Ramos (cell line): ENCODE results near the gene LINC00237.

Experiments used
- in situ Hi-C: fragments of 300-500 bp; cut with MboI; formaldehyde crosslinking; loops from one replicate; pipeline ENCODE4 v1.14.3; 2022; ENCODE audit warnings: low sequenced_read_pairs; ENCODE audit not compliant: unreplicated experiment

The LINC00237 gene

DNA sequence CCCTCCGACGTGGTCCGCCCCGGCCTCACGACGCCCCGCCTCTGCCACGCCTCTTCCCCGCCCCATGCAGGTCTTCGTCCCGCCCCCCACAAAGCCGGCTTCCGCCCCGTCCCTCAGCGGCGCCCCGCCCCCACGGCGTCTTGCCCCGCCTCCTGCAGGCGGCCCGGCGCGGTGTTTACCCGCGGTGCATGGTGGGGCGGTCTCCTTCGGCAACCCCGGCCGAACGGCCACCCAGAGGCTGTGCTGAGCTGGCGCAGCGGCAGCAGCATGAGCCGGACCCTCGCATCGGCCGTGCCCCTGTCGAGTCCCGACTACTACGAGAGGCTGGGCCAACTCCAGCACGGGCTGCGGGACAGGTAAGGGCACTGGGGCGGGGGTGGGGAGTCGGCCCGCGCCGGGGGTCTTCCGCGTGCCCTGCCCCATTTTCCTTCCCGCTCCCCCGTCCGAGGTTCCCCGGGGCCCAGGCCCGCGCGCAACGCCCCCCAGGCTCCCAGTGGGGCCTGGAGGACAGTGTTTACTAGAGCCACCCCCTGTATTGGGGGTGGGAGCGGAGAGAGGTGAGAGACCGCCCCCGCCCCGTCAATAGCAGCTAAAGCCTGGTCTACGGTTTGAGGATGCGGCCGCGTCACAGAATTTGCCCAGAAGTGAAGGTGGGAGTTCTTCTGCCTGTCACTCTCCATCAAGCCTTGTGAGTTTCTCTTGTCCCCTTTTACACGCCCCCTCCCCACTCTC lies 19.9 kb upstream of the LINC00237 start, which contains the start of gene KIZ:
Gene KIZ (plus strand): TSS at position 234 of the 732 bp plus-strand sequence. CDS start 34 bp downstream, at position 268.
- in situ Hi-C loops, result no loop called here

DNA sequence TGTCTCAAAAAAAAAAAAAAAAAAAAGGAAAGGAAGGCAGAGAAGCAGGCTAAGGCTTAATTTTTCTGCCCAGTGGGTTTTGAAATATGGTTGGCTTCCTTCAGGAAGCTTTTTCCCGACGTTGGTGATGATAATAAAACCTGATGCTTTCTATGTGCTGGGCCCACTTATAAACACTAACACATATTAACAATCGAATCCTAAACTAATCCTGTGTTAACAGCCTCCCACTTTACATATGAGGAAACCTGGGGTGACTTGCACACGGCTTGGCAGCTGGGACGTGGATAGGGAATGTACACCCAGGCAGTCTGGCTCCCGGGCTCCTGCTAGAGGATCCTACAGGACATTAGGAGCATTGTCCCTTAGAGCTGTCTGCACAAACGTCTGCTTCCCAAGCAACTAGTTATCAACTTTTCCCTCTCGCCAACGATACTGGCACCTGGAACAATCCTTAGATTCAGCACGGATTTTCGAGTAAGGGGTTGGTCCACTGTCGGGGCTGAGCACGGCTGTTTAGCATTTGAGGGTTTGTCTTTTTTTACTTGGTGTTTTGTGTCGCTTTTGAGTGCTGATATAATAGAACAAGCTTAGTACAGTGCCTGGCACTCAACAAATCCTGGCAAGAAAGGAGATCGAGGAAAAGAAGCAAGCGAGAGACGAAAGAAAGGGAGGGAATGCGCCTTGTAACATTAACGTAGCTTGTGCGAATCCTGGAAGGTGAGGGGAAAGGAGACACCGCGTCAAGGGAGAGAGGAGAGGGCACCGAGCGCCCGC lies 19.1 kb upstream of the LINC00237 start:
- in situ Hi-C loops, result no loop called here

DNA sequence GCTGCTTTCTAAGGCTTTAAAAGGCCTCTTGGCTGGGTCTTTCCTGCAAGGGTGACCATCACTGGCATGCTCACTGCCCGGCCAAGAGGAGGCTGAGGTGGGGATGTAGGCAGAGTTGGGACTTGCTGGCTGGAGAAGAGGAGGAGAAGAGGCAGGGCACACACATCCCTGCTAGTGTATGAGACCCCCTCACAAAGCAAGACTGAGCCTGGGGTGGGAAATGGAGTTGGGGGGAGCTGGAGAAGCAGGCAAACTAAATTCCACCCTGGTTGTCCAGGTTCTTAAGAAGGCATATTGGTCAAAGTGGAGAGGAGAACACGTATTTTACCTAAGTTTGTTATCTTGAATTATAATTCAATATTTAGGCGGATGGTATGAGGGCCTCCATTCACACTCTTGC lies 18.0 kb upstream of the LINC00237 start:
- in situ Hi-C loops, result no loop called here

DNA sequence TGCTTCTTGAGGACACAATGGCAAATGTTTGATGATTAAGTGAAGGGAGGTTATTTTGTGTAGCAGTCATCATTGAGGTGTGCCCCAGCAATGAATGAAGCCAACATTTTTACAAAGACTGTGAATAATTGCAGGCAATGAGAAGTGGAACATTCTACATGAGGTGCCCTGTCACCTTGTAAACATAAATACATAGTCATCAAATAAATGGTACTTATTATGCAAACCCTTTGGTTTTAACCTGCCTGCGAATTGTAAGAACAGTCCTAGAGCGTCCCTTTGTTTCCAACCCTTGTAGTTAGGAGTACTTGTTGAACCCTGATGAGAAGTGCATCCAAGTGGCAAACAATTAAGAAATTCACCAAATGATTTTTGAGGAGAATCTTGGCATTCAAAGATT lies 12.6 kb upstream of the LINC00237 start:
- in situ Hi-C loops, result no loop called here

DNA sequence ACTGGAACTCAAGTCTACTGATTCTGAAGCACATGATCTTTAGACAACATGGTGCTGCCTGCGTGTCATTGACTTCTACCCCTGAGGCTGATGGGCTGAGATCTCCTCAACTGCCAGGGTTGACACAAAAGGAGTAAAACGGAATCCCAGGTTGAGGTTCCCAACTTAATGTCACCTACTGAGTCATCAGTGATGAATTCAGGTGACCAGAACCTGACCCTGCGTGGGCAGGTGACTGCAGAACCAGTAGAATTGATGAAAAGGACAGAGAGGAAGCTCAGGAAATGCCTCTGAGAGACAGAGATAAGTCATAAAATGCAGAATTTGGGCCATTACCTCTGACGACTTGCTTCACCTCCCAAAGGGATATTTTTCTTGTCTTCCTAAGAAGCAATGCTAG lies 12.0 kb upstream of the LINC00237 start:
- in situ Hi-C loops, result no loop called here

DNA sequence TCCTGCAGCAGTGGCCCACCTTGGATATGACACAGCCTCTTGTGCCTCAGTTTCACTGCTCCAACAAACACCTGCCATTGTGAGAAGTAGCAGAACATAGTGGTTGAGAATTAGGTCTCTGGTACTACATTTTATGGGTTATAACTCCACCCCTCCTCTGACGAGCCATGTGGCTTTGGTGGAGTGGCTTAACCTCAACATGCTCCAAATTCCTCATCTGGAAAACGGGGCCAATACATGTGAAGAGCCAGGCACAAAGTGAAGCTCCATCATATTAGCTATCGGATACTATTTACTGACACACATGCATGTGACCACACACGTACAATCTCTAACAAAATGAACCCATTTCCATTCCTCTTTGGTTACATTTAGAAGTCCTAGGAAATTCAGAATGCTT lies 11.4 kb upstream of the LINC00237 start:
- in situ Hi-C loops, result no loop called here

DNA sequence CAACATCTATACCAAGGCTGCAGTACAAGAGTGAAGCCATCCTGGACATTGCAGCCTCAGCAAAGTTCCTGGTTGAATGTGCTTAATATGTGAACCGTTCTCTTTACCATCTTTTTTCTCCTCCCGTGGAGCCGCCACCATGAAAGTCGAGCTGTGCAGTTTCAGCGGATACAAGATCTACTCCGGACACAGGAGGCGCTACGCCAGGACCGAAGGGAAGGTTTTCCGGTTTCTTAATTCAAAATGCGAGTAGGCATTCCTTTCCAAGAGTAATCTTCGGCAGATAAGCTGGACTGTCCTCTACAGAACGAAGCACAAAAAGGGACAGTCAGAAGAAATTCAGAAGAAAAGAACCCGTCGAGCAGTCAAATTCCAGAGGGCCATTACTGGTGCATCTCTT lies 8.4 kb upstream of the LINC00237 start:
- in situ Hi-C loops, result no loop called here

DNA sequence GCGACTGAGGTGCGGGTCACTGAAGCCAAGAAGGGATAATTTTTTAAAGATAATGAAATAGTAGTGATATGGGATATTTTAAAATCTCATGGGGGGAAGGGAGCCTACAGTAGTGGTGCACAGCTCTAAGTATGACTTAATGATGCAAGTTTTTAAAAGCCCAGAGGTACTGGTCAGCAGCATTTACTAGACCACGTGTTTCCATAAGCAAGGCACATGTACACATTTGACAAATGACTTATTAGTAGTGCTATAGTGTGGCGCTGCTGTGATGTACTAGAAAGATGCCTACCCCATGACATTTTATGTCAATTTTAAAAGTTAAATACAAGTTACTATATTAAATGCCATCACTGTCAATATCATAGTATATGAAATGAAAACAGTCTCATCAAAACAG lies 7.5 kb upstream of the LINC00237 start:
- in situ Hi-C loops, result no loop called here

DNA sequence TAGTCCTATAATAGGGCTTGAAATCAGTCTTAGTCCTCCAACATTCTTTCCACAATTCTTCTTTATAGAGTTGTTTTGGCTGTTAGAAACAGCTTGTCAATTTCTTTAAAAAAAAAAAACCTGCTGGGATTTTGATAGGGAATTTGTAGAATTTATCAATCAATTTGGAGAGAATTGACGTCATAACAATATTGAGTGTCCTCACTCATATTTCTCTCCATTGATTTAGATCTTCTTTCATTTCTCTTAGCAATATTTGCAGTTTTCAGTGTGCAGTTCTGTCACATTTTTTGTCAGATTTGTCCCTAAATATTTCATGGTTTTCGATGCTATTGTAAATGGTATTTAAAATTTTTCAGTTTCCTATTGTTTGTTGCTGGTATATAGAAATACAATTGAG lies 5.3 kb upstream of the LINC00237 start:
- in situ Hi-C loops, result no loop called here

DNA sequence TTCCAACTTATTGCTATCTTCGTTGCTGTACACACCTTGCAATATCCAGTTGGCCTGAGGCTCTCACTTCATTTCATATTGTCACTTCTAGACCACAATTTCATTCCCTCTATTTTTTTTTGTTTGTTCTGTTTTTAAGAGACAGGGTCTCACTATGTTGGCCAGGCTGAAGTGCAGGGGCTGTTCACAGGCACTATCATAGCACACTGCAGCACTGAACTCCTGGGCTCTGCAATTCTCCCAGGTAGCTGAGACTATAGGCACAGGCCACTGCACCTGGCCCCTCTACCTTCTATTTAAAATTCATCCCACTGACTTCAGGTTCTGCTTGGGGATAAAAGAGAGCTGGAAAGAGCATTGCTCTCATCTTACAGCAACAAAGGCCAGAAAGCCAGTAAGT lies 4.7 kb upstream of the LINC00237 start:
- in situ Hi-C loops, result no loop called here

DNA sequence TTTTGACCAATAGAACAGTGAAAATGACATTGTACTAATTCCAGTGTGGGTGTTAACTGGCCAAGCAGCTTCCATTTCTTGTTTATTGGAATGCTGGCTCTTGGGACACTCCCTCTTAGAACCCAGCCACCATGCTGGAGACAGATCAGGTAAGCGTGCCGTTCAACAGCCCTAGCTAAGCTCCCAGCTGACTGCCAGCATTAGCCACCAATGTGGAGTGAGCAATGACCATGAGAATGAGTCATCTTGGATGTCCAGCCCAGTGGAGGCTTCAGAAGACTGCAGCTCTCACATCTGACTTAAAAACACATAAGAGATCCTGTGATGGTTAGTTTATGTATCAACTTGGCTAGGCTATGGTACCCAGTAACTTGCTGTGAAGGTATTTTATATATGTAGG lies 3.0 kb upstream of the LINC00237 start:
- in situ Hi-C loops, result no loop called here

DNA sequence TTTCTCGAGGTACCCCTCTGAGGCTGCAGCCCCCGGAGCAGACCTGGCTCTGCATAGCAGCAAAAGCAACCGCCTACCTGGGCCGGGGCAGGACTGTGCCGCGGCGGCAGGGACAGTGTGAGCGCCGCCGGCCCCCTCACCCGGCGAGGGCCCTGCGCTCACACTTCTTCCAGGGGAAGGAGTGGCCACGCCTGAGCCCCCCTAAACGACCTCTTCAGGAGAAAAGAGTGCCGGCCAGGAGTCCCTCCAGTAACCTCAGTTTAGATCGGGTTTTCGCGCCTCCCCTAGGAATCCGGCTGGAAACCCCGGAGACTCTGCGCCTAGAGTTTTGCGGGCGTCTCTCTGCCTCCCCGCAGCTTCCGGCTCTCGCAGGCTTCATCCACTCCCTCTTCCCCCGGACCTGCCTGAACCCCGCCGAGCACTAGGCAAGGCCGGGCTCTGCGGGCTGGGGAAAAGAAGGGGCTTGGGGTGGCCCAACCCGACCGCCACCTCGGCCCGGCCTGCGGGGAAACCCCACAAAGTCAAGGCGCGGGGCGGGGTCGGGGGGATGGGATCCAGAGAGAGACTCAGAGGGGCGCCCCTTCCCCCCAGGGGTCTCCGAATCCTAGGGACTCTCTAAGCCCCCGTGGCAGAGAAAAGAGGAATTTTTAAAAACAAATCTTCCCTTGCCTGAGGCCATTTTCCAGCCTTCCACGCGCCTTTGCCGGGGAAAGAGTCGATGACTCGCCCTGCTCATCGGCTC lies 558 bp downstream of the LINC00237 start:
- in situ Hi-C loops, result no loop called here

DNA sequence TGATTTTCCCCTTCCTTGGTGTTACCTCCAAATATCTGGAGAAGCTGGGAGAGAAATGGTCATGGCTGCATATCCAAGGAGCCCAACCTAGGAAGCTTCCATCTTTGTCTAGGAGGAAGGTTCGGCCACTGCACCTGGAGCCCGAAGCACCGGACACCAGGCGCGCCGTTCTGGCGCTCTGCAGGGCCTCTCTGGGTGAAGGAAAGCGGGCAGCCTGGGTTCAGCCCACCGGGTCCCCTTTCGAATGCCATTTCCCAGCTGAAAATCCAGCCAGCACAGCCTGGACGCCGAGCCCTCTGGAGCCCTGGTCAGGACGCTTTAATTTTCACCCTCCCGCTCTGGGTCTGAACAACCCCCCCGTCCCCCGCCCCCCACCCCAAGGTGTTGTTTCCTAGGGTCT lies 1.2 kb downstream of the LINC00237 start:
- in situ Hi-C loops, result no loop called here

DNA sequence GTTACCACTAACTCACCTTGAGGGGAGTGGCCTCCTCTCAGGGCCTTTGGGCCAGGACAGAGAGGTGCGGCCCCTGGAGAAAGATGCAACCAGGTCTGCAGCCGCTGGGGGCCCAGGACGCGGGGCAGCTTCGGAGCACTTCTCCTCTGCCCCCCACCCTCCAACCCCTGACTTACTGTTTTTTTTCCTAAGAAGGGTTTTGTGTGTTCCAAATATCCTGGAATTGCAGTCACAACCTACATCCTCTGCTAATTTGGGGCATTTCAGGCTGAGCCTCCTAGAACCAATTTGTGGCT lies 1.7 kb downstream of the LINC00237 start:
- in situ Hi-C loops, result no loop called here

DNA sequence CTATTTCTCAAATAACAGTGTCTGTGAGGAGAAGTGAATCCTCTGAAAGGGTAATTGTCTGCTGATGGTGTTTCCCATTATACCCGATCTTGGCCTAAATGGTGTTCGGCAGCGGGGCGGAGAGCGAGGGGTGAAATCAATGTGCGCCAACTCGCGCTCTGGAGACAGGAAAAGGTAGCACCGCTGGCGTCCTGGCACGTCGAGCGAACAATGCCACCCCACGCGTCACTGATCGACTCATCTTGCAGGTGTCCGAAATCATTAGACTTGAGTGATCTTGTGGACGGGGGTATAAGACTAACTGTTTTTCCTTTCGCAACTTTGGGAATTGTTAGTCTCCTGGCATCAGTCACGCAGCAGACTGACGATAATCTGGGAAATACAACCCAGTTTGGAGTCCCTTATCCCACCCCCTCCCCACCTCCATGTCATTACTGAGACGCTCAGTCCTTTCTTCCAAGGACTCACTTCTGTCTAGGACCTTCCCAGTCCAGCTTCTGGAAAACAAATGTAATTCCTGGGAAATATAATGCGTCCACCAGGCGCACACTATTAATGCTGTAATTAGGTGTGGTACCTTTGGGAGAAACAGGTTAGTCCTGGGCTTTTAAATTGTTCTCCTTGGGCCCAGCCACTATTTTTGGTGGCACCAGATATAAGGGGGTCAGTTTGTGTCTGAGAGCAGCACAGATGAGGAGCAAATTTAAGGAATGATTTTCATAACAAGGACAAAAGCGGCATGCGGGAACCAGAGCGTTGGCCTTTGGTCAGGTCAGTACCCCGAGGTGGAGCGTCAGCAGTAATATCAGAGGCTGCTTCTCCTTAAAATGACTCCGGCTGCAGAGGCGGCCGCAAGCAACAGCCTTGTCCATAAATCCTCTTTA lies 2.3 kb downstream of the LINC00237 start:
- in situ Hi-C loops, result no loop called here

DNA sequence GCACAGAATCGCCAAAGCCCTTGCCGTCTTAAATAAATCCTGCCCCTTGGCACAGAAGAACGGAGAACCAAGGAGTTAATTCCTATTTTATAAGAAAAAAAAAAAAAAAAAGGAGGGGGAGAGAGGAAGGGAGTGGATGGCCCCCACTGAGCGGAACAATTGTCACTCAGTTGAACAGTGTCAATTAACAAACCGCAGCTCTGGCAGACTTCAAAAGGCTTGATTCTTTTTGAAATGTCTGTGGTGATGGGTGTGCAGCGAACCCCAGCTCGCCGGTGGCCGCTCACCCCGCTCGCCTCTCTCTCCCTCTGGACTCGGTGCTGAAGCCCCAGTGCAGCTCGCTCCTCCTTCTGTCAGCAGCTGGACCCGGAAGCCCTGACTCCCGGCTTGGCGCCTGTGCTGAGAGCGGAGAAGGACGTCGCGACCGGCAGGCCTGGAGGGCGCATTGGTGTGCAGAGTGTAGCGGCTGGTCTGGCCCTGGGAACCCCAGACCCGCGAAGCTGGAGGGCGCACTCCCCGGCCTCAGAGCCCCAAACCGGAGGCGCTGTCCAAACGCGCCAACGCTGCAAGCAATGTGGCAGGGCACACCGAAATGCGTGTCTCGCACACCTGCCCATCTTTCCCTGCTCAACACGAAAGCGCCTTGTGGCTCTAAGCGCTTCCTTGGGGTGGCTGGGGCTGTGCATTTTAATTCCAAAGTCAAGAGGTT lies 3.4 kb downstream of the LINC00237 start:
- in situ Hi-C loops, result no loop called here

DNA sequence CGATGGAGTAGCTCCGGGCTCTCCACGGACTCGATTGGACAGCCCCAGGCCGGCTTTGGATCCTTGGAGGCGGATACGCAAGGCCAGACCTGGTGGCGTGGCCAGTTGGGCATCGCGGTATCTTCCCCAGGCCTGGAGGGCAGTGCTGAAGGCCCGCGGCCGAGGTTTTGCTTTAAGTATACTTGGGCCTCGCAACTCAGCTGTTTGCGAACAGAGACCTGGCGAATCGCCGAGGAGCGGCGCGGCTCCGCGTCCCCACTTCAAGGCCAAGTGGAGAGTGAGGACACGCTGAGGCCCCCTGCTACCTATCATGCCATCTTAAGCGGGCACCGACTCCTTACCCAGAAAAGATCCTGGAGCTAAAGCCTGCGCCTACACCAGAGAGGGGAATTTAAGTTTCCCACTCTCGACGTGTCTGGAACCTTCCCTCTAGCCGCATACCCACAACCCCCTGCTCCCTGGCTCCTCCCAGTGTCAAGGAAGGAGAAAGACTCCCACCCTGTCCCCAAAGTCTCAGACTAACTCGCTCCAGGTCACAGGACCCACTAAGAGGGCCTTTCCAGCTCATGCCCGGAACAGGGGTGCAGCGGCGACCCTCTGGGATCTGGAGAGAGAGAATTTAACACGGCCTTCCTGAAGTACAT lies 4.1 kb downstream of the LINC00237 start:
- in situ Hi-C loops, result no loop called here

DNA sequence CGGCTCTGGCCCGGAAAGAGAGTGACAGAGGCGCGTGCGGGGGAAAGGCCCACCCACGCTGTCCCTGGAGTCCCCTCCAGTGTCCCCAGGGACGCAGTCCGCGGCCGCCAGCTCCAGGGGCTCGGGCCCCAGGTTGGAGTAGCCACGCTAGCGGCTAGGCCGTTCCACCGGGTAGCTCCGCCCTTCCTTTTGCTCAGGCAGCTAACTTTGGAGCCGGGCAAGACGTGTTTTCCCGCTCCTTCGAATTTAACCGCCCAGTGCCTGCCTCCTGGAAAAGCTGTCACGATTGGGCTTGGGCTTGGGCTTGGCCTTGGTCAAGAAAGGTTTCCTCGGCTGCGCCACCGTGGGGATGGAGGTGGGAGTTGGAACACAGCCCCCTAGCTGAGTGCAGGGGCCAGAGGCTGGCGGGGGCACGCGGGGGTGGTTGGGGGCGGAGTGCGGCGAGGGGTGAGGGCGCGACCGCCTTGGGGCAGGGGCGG lies 4.7 kb downstream of the LINC00237 start:
- in situ Hi-C loops, result no loop called here
